Ovary (tissue), 9 donors: ENCODE data around the gene DOLPP1. TPM values are rescaled to one million over a fixed set of nuclear protein-coding genes. Genes with fewer than 3 reads are reported as not detected.
A peak's percentile ranks its signal among the peaks of the same experiment; 100 is the strongest.
"Not testable (repeated sequence)": the region's sequence is repeated elsewhere in the genome, so short reads cannot be mapped to it uniquely, and the experiment has no call there.

Experiments
- DNase-seq, 5 donors: peaks; one replicate each; pipeline ENCODE4 v3.0.0-alpha.2; 2019 to 2020
- H3K27ac ChIP-seq, 2 donors: fragments of 200-600 bp; one replicate each; pipeline versions ENCODE4 v1.5.1 to v1.8.0; 2019 to 2022
- H3K27me3 ChIP-seq: fragments of 200-600 bp; one replicate; pipeline ENCODE4 v1.8.0; 2022
- H3K36me3 ChIP-seq: fragments of 200-600 bp; sonication (generic); one replicate; pipeline ENCODE4 v1.5.1; 2019
- H3K4me1 ChIP-seq: one replicate; pipeline ENCODE4 v1.8.1; 2013; ENCODE audit warnings: mild to moderate bottlenecking, moderate library complexity; ENCODE audit not compliant: insufficient read depth
- H3K4me3 ChIP-seq: fragments of 200-600 bp; sonication (generic); one replicate; pipeline ENCODE4 v1.5.1; 2017
- H3K9me3 ChIP-seq, 2 donors: fragments of 200-600 bp in 1 of 2; sonication (generic) in 1 of 2; one replicate each; pipeline versions ENCODE4 v1.5.1 to v1.8.1; 2013 to 2019; ENCODE audit warnings: mild to moderate bottlenecking in 1 of 2, moderate library complexity in 1 of 2
- CTCF ChIP-seq, 3 donors: fragments of 450-650 bp in 2 of 3; fragments of 200-600 bp in 1 of 3; IDR thresholded peaks; one replicate each; pipeline versions ENCODE4 v1.5.1 to v1.8.0; 2016 to 2022; ENCODE audit warnings: antibody characterized with exemption in 3 of 3, mild to moderate bottlenecking in 1 of 3
- EP300 ChIP-seq: sonication (generic); formaldehyde crosslinking; IDR thresholded peaks from one replicate; pipeline ENCODE4 v1.6.1; 2017; ENCODE audit warnings: antibody characterized with exemption
- POLR2A ChIP-seq: fragments of 450-650 bp; IDR thresholded peaks from one replicate; pipeline ENCODE4 v1.6.1; 2017; ENCODE audit warnings: antibody characterized with exemption, mild to moderate bottlenecking, moderate library complexity
- WGBS, 3 donors: extraction: QIAGEN DNeasy Blood & Tissue Kit in 1 of 3; methylation state at CpG; one replicate each; pipeline versions ENCODE4 v1.1.5 to v1.1.7; 2013 to 2017; 5-methylcytosine and 5-hydroxymethylcytosine counted together
- intact Hi-C, 4 donors: fragments of 100-400 bp; cut with DNase I; formaldehyde crosslinking; loops; one replicate each; pipeline versions ENCODE4 v1.11.0 to v1.15.1; 2022 to 2023
- polyA plus RNA-seq, 2 donors: library from polyadenylated mRNA; stranded (reverse); fragments of 200-250 nt in 1 of 2; fragments of 350-450 nt in 1 of 2; fragmentation: Illumina TruSeq in 1 of 2; extraction: RNeasy Lipid Tissue Mini Kit (QIAGEN cat#74804) in 1 of 2; gene quantifications; one replicate each; pipeline ENCODE4 v1.2.3, GENCODE V29; 2013 to 2014
- total RNA-seq, 7 donors: library from RNA; depleted of rRNA in 2 of 7; stranded (reverse); fragments of >200 nt in 2 of 7; fragmentation: NEBNext Ultra II Directional in 3 of 7; extraction: Animal tissue kit (Norgen Biotek cat#: 25700) in 3 of 7; gene quantifications; one replicate each; pipeline versions ENCODE4 v1.1.0 to v1.2.4, GENCODE V29; 2016 to 2023
- donor health status: DM: no; HTN: no; CAD: no; lungs with moderate emphysema.
- donor health status: DM: no; HTN: no; CAD: no.
- donor health status: Bipolar disorder and iron deficiency.
- donor health status: DM: yes; HTN: yes; CAD: no.
- donor health status: DM: no; HTN: no; CAD: no.
- donor health status: DM: yes; HTN: yes; CAD: no.

Gene DOLPP1
- total and polyA plus RNA-seq, 9 donors, result 3.3 to 16.2 (median 8.6) TPM

- Histone ChIP-seq H3K4me1 (peaks cover 5% of the 10 kb centered on the region), H3K9me3 (no peaks in the 10 kb centered on the region), H3K27ac (peak within 1 kb of the TSS; percentile 69 to 90), H3K36me3 (no peaks in the 10 kb centered on the region), H3K4me3 (peak within 1 kb of the TSS; percentile 78), H3K27me3 (no peaks in the 10 kb centered on the region)
- WGBS, 3 donors, result 0 to 1% (median 0%) methylated on average over 69 to 77 of the region's 77 CpGs
- DNase-seq, result peak; percentile 96 to 98 (median 97)
- TF ChIP-seq EP300 (peak; percentile 50), CTCF (IDR thresholded peaks at IDR 0.05) (no peak), POLR2A (peak; percentile 80)
- intact Hi-C loops, result no loop called here
Observed at GRCh38 chr9:129110740-129111527, 30.0 kb downstream of the DOLPP1 start, which contains the start of the genes CRAT and PTPA. Gene CRAT, minus strand, starts transcription at chr9:129110793. Its CDS starts 284 bp downstream, at chr9:129110509. Gene PTPA, plus strand, starts transcription at chr9:129111415. Its CDS starts 186 bp downstream, at chr9:129111601.

DNA sequence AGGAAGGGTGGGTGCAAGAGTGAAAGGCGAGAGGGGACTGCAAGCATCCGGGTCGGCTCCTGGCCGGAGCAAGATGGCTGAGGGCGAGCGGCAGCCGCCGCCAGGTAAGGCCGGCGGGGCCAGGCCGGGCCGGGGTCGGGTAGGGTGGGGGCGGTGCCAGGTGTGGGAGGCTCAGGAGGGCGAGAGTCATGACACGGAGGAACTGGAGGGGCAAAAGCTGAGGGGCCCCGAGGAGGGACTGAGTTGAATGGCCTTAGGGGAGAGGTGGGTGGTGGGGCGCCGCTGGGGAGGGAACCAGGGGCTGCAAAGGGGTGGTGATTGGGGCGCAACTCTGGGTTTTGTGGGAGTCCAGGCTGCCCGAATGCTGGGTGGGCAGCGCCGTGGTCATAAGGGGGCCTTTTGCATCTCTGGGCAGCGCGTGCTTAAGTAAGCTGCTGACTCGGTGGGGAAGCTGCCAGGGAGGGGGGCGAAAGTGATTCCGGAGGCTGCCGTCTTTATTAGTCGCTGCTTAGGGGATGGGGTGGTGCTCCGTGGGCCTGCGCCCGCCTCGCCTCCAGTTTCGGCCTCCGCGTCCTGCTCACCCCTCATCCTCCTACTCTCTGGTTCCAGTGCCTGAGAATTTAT lies 30.7 kb downstream of the DOLPP1 start:
- H3K36me3 ChIP-seq, result no peaks in the 10 kb centered on the region
- peak overlapping the region; percentile 78 for H3K4me3 ChIP-seq
- H3K27me3 ChIP-seq, result no peaks in the 10 kb centered on the region
- 0 to 2% (median 0%) methylated on average over 37 of the region's 37 CpGs for whole genome bisulfite sequencing, 3 donors
- DNase-seq, result peak in 3 of 5 donors; percentile 43 to 69 (median 52)
- H3K4me1 ChIP-seq, result peaks cover 5% of the 10 kb centered on the region
- intact Hi-C loops, result no loop called here
- no peaks in the 10 kb centered on the region for H3K9me3 ChIP-seq
- no peak for TF ChIP-seq CTCF (IDR thresholded peaks at IDR 0.05)
- no peak for TF ChIP-seq EP300
- peak; percentile 11 for TF ChIP-seq POLR2A
- peak overlapping the region; percentile 69 to 90 for H3K27ac ChIP-seq

- WGBS, 3 donors, result 89 to 92% (median 89%) methylated on average over 17 of the region's 17 CpGs
- H3K27me3 ChIP-seq, H3K9me3 ChIP-seq, intact Hi-C loops, DNase-seq, H3K36me3 ChIP-seq, H3K4me1 ChIP-seq, H3K4me3 ChIP-seq, H3K27ac ChIP-seq: not testable (repeated sequence)
Observed at GRCh38 chr9:129112526-129112925, 31.6 kb downstream of the DOLPP1 start.

DNA sequence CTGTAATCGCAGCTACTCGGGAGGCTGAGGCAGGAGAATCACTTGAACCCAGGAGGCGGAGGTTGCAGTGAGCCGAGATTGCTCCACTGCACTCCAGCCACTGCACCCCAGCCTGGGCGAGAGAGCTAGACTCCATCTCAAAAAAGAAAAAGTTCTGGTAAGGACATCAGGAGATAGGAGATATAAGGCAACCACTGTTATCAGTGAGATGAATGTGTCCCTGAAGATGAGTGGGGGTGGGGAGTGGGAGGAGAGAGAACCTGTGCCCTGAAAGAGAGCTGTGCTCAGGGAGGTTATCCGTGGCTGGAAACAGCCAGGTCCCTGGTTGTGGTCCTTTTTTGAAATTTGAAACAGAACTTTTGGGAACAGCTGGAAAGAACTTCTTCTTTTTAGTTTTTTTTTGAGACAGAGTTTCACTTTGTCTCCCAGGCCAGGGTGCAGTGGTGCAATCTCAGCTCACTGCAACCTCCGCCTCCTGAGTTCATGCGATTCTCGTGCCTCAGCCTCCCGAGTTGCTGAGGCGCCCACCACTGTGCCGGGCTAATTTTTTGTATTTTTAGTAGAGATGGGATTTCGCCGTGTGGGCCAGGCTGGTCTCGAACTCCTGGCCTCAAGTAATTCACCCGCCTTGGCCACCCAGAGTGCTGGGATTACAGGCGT lies 32.9 kb downstream of the DOLPP1 start:
- Histone ChIP-seq H3K4me1 (peaks cover 5% of the 10 kb centered on the region), H3K9me3 (no peaks in the 10 kb centered on the region), H3K27me3 (no peaks in the 10 kb centered on the region), H3K4me3 (no peak overlapping the region), H3K27ac (no peak overlapping the region), H3K36me3 (no peaks in the 10 kb centered on the region)
- TF ChIP-seq EP300 (no peak), CTCF (IDR thresholded peaks at IDR 0.05) (no peak), POLR2A (no peak)
- DNase-seq, result no peak
- intact Hi-C loops, result no loop called here
- WGBS, 3 donors, result 87 to 90% (median 88%) methylated on average over 17 of the region's 17 CpGs
